Vagina (tissue), 2 donors: Measurements from ENCODE around the gene IFT43. TPM values are rescaled to one million over a fixed set of nuclear protein-coding genes. Genes with fewer than 3 reads are reported as not detected.

Experiments
- DNase-seq, 2 donors: peaks; one replicate each; pipeline ENCODE4 v3.0.0-alpha.2; 2017; ENCODE audit errors: extremely low spot score in 2 of 2
- H3K27ac ChIP-seq: fragments of 200-600 bp; sonication (generic); one replicate; pipeline ENCODE4 v1.5.1; 2019
- H3K27me3 ChIP-seq: fragments of 200-600 bp; sonication (generic); one replicate; pipeline ENCODE4 v1.5.1; 2019
- H3K36me3 ChIP-seq, 2 donors: fragments of 200-600 bp; sonication (generic); one replicate each; pipeline ENCODE4 v1.5.1; 2017 to 2019
- H3K4me1 ChIP-seq: fragments of 200-600 bp; sonication (generic); one replicate; pipeline ENCODE4 v1.5.1; 2019
- H3K4me3 ChIP-seq, 2 donors: fragments of 200-600 bp; sonication (generic); 1 replicate in 1 of 2; 2 replicates in 1 of 2; pipeline ENCODE4 v1.5.1; 2016 to 2019
- H3K9me3 ChIP-seq: fragments of 200-600 bp; sonication (generic); one replicate; pipeline ENCODE4 v1.5.1; 2019
- CTCF ChIP-seq, 3 experiments: fragments of 450-650 bp in 2 of 3; fragments of 200-600 bp in 1 of 3; sonication (generic) in 1 of 3; IDR thresholded peaks; one replicate each; pipeline ENCODE4 v1.5.1; 2017 to 2019; ENCODE audit warnings: antibody characterized with exemption in 3 of 3, mild to moderate bottlenecking in 2 of 3, moderate library complexity in 2 of 3
- POLR2A ChIP-seq, 2 donors: fragments of 450-650 bp; IDR thresholded peaks; one replicate each; pipeline ENCODE4 v1.6.1; 2017; ENCODE audit warnings: antibody characterized with exemption in 2 of 2, mild to moderate bottlenecking in 2 of 2, moderate library complexity in 2 of 2
- POLR2AphosphoS5 ChIP-seq, 2 donors: sonication (generic); formaldehyde crosslinking; IDR thresholded peaks; one replicate each; pipeline ENCODE4 v1.9.0; 2017; ENCODE audit warnings: antibody characterized with exemption in 2 of 2, mild to moderate bottlenecking in 2 of 2, low read depth in 1 of 2; ENCODE audit not compliant: insufficient read depth in 1 of 2
- intact Hi-C: fragments of 100-400 bp; cut with DNase I; formaldehyde crosslinking; loops from one replicate; pipeline ENCODE4 v1.15.1; 2023
- total RNA-seq: library from RNA; depleted of rRNA; stranded (reverse); fragments of >200 nt; gene quantifications from one replicate; pipeline ENCODE4 v1.2.3, GENCODE V29; 2016

The IFT43 gene
- total RNA-seq, 1 donor from 2014 or later = 47.4 TPM

DNA sequence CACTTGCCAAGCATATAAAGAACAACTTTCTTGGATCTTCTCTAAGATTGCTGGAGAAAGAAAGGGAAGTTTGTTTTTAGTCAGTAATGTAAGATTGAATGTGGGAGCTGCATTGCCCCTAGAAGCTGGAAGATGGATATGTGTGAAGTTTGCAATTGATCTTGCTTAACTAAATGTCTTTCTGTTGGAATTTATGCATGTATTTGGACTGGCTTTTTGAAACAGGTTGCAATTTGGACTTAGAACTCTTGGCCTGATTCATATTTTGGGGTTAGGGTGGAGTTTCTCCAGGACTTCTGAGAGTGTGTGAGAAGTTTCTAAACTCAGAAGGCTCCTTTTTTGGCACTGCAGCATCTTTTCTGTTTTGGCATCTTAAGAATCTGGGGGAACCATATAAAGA lies 26.4 kb downstream of the IFT43 start:
- peaks cover 0 to 11% of the 10 kb centered on the region in 2 donors for H3K36me3 ChIP-seq
- TF ChIP-seq POLR2A (IDR thresholded peaks at IDR 0.05) = no peak
- TF ChIP-seq CTCF (IDR thresholded peaks at IDR 0.05) = no peak
- TF ChIP-seq POLR2AphosphoS5 (IDR thresholded peaks at IDR 0.05; ENCODE audit: insufficient read depth in 1 of 2, low read depth in 1 of 2) = no peak

GRCh38 chr14:76012354-76012753 lies 26.8 kb downstream of the IFT43 start:
- Histone ChIP-seq H3K27me3 (no peaks in the 10 kb centered on the region), H3K27ac (peak overlapping the region; percentile 31), H3K4me3 (no peak overlapping the region), H3K36me3 (peaks cover 0 to 11% of the 10 kb centered on the region in 2 donors), H3K9me3 (no peaks in the 10 kb centered on the region), H3K4me1 (no peaks in the 10 kb centered on the region)
- intact Hi-C loops = no loop called here
- TF ChIP-seq POLR2AphosphoS5 (IDR thresholded peaks at IDR 0.05; ENCODE audit: insufficient read depth in 1 of 2, low read depth in 1 of 2) (peak in 1 of 2 donors; percentile 63), CTCF (IDR thresholded peaks at IDR 0.05) (no peak)
- DNase-seq = no peak

More for the DNA sequence above, 26.4 kb downstream of the IFT43 start:
- DNase-seq = no peak
- H3K27me3 ChIP-seq = no peaks in the 10 kb centered on the region
- intact Hi-C loops = no loop called here
- H3K4me1 ChIP-seq = no peaks in the 10 kb centered on the region
- no peaks in the 10 kb centered on the region for H3K9me3 ChIP-seq
- H3K27ac ChIP-seq = peak overlapping the region; percentile 31
- H3K4me3 ChIP-seq = no peak overlapping the region

- peaks cover 0 to 16% of the 10 kb centered on the region in 2 donors for H3K36me3 ChIP-seq
- TF ChIP-seq POLR2AphosphoS5 (IDR thresholded peaks at IDR 0.05; ENCODE audit: insufficient read depth in 1 of 2, low read depth in 1 of 2) (no peak), POLR2A (IDR thresholded peaks at IDR 0.05) (no peak), CTCF (IDR thresholded peaks at IDR 0.05) (no peak)
- H3K4me3 ChIP-seq = no peak overlapping the region
Observed at GRCh38 chr14:76015191-76015590, 29.6 kb downstream of the IFT43 start.

GRCh38 chr14:76015668-76016067 lies 30.1 kb downstream of the IFT43 start:
- Histone ChIP-seq H3K4me3 (no peak overlapping the region), H3K27ac (no peak overlapping the region), H3K36me3 (peaks cover 0 to 18% of the 10 kb centered on the region in 2 donors), H3K4me1 (no peaks in the 10 kb centered on the region), H3K9me3 (no peaks in the 10 kb centered on the region), H3K27me3 (no peaks in the 10 kb centered on the region)
- TF ChIP-seq POLR2AphosphoS5 (IDR thresholded peaks at IDR 0.05; ENCODE audit: insufficient read depth in 1 of 2, low read depth in 1 of 2) (no peak), CTCF (IDR thresholded peaks at IDR 0.05) (no peak), POLR2A (IDR thresholded peaks at IDR 0.05) (no peak)
- no peak for DNase-seq
- intact Hi-C loops = no loop called here

More at GRCh38 chr14:76015191-76015590, 29.6 kb downstream of the IFT43 start:
- intact Hi-C loops = no loop called here
- H3K27ac ChIP-seq = no peak overlapping the region
- no peak for DNase-seq
- H3K9me3 ChIP-seq = no peaks in the 10 kb centered on the region
- H3K27me3 ChIP-seq = no peaks in the 10 kb centered on the region
- no peaks in the 10 kb centered on the region for H3K4me1 ChIP-seq

DNA sequence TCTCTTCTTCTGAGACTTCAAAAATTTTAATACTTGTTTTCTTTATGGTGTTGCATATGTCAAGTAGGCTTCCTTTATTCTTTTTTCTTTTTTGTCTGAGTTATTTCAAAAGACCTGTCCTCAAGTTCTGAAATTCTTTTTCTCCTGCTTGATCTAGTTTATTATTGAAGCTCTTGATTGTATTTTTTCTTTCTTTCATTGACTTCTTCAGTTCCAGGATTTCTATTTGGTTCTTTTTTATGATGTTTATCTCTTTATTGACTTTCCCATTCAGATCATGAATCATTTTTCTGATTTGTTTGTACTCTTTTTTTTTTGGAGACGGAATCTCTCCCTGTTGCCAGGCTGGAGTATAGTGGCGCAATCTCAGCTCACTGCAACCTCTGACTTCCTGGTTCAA lies 34.1 kb downstream of the IFT43 start:
- Histone ChIP-seq H3K27me3 (no peaks in the 10 kb centered on the region), H3K27ac (no peak overlapping the region), H3K4me3 (no peak overlapping the region), H3K36me3 (peaks cover 0 to 40% of the 10 kb centered on the region in 2 donors), H3K9me3 (no peaks in the 10 kb centered on the region), H3K4me1 (no peaks in the 10 kb centered on the region)
- no peak for TF ChIP-seq POLR2A (IDR thresholded peaks at IDR 0.05)
- TF ChIP-seq POLR2AphosphoS5 (IDR thresholded peaks at IDR 0.05; ENCODE audit: insufficient read depth in 1 of 2, low read depth in 1 of 2) = no peak
- no peak for TF ChIP-seq CTCF (IDR thresholded peaks at IDR 0.05)
- intact Hi-C loops = no loop called here
- no peak for DNase-seq
